Caco-2 (cell line): ENCODE measurements around the gene GFPT2. TPM values are rescaled to one million over a fixed set of nuclear protein-coding genes. Genes with fewer than 3 reads are reported as not detected.

Experiments used
- BruUV-seq: library from RNA; stranded (reverse); fragments of 400-500 nt; replicated peaks from 2 replicates; lab custom pipeline; 2021; lab: Mats Ljungman, UMichigan
- CTCF ChIA-PET: fragments of 300-600 bp; sonication (Branson Sonifier 250); formaldehyde crosslinking; loops from one replicate; lab custom pipeline; 2022; ENCODE audit warnings: antibody characterized with exemption; lab: Charles Lee
- POLR2A ChIA-PET: fragments of 300-600 bp; sonication (Branson Sonifier 250); formaldehyde crosslinking; loops from one replicate; lab custom pipeline; 2022; ENCODE audit warnings: antibody characterized with exemption; lab: Charles Lee
- DNase-seq, 2 experiments: peaks; one replicate each; pipeline versions ENCODE4 v3.0.0 to v3.0.0-alpha.2; 2020 to 2022
- H3K27me3 ChIP-seq: replicated peaks from 2 replicates; pipeline ENCODE4 v1.6.0; 2011; ENCODE audit warnings: low read length; ENCODE audit not compliant: control insufficient read depth, insufficient read depth
- H3K36me3 ChIP-seq: 2 replicates; pipeline ENCODE4 v1.5.1; 2011; ENCODE audit warnings: low read length; ENCODE audit not compliant: control insufficient read depth, insufficient read depth
- H3K4me1 ChIP-seq: fragments of 250-450 bp; sonication (Bioruptor Pico); 2 replicates; pipeline ENCODE4 v1.5.1; 2020; ENCODE audit warnings: mild to moderate bottlenecking
- H3K4me3 ChIP-seq: 2 replicates; pipeline ENCODE4 v1.5.1; 2011; ENCODE audit warnings: low read depth, mild to moderate bottlenecking, control low read depth, low read length
- H3K9me3 ChIP-seq: fragments of 250-450 bp; sonication (Bioruptor Pico); 2 replicates; pipeline ENCODE4 v1.5.1; 2020; ENCODE audit warnings: mild to moderate bottlenecking, moderate library complexity
- H3K27ac Mint-ChIP-seq: one replicate; pipeline ENCODE4 v1.8.0; 2022; ENCODE audit warnings: mixed read lengths; ENCODE audit not compliant: unreplicated experiment
- H3K27me3 Mint-ChIP-seq: one replicate; pipeline ENCODE4 v1.8.0; 2022; ENCODE audit warnings: mixed read lengths; ENCODE audit not compliant: insufficient read depth, unreplicated experiment
- H3K36me3 Mint-ChIP-seq: one replicate; pipeline ENCODE4 v1.8.0; 2022; ENCODE audit warnings: mild to moderate bottlenecking, mixed read lengths; ENCODE audit not compliant: insufficient read depth, unreplicated experiment
- H3K4me1 Mint-ChIP-seq: one replicate; pipeline ENCODE4 v1.8.0; 2022; ENCODE audit warnings: low read depth, mixed read lengths; ENCODE audit not compliant: unreplicated experiment
- H3K4me3 Mint-ChIP-seq: one replicate; pipeline ENCODE4 v1.8.0; 2022; ENCODE audit warnings: mild to moderate bottlenecking, moderate library complexity, mixed read lengths; ENCODE audit not compliant: unreplicated experiment
- H3K9me3 Mint-ChIP-seq: one replicate; pipeline ENCODE4 v1.8.0; 2022; ENCODE audit warnings: mixed read lengths; ENCODE audit not compliant: unreplicated experiment
- intact Hi-C: fragments of 100-400 bp; cut with micrococcal nuclease; formaldehyde crosslinking; loops from one replicate; pipeline ENCODE4 v1.10.0; 2022; ENCODE audit not compliant: unreplicated experiment
- total RNA-seq: library from RNA; stranded (reverse); gene quantifications from 2 replicates; pipeline ENCODE4 v1.2.3, GENCODE V29; 2022
- TF ChIP-seq, protein P1 (sequence below), 2 experiments: fragments of 200-600 bp in 1 of 2; IDR thresholded peaks; 1 replicate in 1 of 2; 2 replicates in 1 of 2; pipeline versions ENCODE4 v1.5.1 to v1.8.0; 2011 to 2022; ENCODE audit warnings: antibody characterized with exemption in 1 of 2, control low read depth in 1 of 2, inconsistent platforms in 1 of 2, low read depth in 1 of 2, low read length in 1 of 2, mild to moderate bottlenecking in 1 of 2, moderate library complexity in 1 of 2; ENCODE audit not compliant: insufficient read depth in 1 of 2, severe bottlenecking in 1 of 2, unreplicated experiment in 1 of 2

GFPT2 gene
- total RNA-seq, 1 experiment from 2014 or later: 1.6 TPM

DNA sequence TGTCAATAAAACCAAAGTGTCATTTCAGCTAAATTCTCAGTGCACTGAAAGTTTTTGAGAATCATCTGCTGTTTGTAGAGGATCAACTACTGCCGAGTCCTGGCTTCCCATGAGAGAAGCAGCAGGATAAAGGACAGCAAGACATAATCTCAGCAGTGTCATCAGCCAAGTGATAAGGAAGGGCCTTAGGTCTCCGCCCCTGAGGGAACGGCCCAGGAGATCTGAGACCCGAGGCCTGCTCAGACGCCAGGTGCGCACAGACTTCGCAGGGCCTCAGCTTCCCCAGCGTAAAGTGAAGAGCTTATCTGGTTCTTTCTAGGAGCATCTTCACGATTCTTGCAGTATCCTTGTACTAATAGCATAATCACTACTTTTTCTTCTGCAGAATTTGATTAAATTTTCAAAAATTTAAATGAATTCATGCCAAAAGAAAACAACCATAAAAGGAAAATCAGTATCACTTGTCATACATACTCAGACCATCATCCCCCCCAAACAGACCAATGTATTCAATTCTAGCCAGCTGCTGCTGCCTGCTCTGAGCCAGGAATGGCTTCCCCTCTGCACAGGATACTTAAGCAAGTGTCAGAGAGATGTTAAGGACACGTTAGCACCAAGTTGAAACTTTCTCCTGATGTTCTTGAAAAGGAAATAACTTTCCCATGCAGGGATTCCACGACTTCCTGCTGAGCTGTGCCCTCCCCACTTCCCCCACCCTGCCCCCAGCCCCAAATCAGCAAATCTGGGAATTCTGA, 2.2 kb downstream of the GFPT2 start:
- Histone ChIP-seq H3K4me3 (no peak overlapping the region), H3K27me3 (peaks cover 5% of the 10 kb centered on the region), H3K9me3 (no peaks in the 10 kb centered on the region), H3K4me1 (peaks cover 19% of the 10 kb centered on the region), H3K36me3 (no peaks in the 10 kb centered on the region)
- DNase-seq: peak in 1 of 2 experiments; percentile 34
- intact Hi-C loops: loop anchor here (10.0 kb wide), 1 partner anchor 124 kb away; no protein-coding TSS in a partner anchor
- Mint-ChIP-seq H3K27me3 (peaks cover 17% of the 10 kb centered on the region), H3K36me3 (no peaks in the 10 kb centered on the region), H3K27ac (no peak overlapping the region), H3K4me3 (no peak overlapping the region), H3K4me1 (no peaks in the 10 kb centered on the region), H3K9me3 (no peaks in the 10 kb centered on the region)
- ChIA-PET POLR2A (no interaction called here), CTCF (interaction anchor here (0.6 kb wide), 1 partner anchor 37 kb away, joined by 6 read pairs; no protein-coding TSS in a partner anchor)
- TF ChIP-seq, protein P1, sequence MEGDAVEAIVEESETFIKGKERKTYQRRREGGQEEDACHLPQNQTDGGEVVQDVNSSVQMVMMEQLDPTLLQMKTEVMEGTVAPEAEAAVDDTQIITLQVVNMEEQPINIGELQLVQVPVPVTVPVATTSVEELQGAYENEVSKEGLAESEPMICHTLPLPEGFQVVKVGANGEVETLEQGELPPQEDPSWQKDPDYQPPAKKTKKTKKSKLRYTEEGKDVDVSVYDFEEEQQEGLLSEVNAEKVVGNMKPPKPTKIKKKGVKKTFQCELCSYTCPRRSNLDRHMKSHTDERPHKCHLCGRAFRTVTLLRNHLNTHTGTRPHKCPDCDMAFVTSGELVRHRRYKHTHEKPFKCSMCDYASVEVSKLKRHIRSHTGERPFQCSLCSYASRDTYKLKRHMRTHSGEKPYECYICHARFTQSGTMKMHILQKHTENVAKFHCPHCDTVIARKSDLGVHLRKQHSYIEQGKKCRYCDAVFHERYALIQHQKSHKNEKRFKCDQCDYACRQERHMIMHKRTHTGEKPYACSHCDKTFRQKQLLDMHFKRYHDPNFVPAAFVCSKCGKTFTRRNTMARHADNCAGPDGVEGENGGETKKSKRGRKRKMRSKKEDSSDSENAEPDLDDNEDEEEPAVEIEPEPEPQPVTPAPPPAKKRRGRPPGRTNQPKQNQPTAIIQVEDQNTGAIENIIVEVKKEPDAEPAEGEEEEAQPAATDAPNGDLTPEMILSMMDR (IDR thresholded peaks at IDR 0.05; ENCODE audit: insufficient read depth in 1 of 2, low read depth in 1 of 2, low read length in 1 of 2, severe bottlenecking in 1 of 2, unreplicated experiment in 1 of 2): no peak
- BruUV-seq: no TSS peak

DNA sequence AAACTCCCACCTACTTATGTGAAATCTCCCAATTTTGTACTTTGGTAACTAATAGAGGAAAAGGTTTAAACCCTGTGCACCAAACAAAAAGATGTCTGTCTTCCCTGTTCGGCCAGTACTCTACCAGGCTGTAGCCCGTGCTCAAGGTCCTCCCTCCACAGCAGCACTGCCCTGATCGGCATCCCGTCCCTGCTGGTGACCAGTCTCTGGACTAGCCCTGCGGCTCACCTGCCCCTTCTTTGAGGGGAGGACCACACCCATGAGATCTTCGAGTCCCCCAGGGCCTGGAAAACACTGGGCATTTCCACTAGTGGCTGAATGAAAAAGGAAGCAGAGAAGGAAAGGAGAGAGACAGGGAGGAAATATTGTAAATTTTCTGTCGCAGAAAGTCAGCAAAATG, 2.8 kb downstream of the GFPT2 start:
- H3K27me3 ChIP-seq: peaks cover 5% of the 10 kb centered on the region
- POLR2A ChIA-PET: no interaction called here
- H3K4me1 ChIP-seq: peaks cover 19% of the 10 kb centered on the region
- peaks cover 14% of the 10 kb centered on the region for H3K27me3 Mint-ChIP-seq
- no peaks in the 10 kb centered on the region for H3K9me3 ChIP-seq
- no peak overlapping the region for H3K27ac Mint-ChIP-seq
- no peak overlapping the region for H3K4me3 ChIP-seq
- H3K4me3 Mint-ChIP-seq: no peak overlapping the region
- H3K9me3 Mint-ChIP-seq: no peaks in the 10 kb centered on the region
- CTCF ChIA-PET: no interaction called here
- no peaks in the 10 kb centered on the region for H3K36me3 Mint-ChIP-seq
- no peaks in the 10 kb centered on the region for H3K4me1 Mint-ChIP-seq
- no peak for DNase-seq
- intact Hi-C loops: loop anchor here (10.0 kb wide), 1 partner anchor 125 kb away; no protein-coding TSS in a partner anchor
- TF ChIP-seq, protein P1 (IDR thresholded peaks at IDR 0.05; ENCODE audit: insufficient read depth in 1 of 2, low read depth in 1 of 2, low read length in 1 of 2, severe bottlenecking in 1 of 2, unreplicated experiment in 1 of 2): no peak
- no peaks in the 10 kb centered on the region for H3K36me3 ChIP-seq
- BruUV-seq: no TSS peak

DNA sequence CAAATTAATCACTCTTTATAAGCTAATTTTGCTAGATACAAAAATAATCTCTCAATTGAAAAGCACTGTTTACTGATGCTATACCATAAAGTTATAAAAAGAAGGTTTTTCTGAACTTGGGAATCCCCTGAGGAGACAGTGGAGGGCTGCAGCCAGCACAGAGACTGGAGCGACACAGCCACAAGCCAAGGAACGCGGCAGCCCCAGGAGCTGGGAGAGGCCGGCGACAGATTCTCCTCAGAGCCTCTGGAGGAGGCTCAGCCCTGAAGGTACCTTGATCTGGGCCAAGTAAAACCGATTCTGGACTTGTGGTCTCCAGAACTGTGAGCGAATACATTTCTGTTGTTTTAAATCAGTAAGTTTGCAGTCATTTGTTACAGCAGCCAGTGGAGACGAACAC, 3.7 kb downstream of the GFPT2 start:
- no peaks in the 10 kb centered on the region for H3K4me1 Mint-ChIP-seq
- no peaks in the 10 kb centered on the region for H3K36me3 Mint-ChIP-seq
- H3K9me3 ChIP-seq: no peaks in the 10 kb centered on the region
- no peaks in the 10 kb centered on the region for H3K9me3 Mint-ChIP-seq
- ChIA-PET CTCF (no interaction called here), POLR2A (no interaction called here)
- peaks cover 19% of the 10 kb centered on the region for H3K4me1 ChIP-seq
- H3K27ac Mint-ChIP-seq: no peak overlapping the region
- H3K4me3 ChIP-seq: no peak overlapping the region
- H3K36me3 ChIP-seq: no peaks in the 10 kb centered on the region
- intact Hi-C loops: no loop called here
- H3K4me3 Mint-ChIP-seq: no peak overlapping the region
- BruUV-seq: no TSS peak
- peaks cover 3% of the 10 kb centered on the region for H3K27me3 ChIP-seq
- no peak for DNase-seq
- peaks cover 7% of the 10 kb centered on the region for H3K27me3 Mint-ChIP-seq
- TF ChIP-seq, protein P1 (IDR thresholded peaks at IDR 0.05; ENCODE audit: insufficient read depth in 1 of 2, low read depth in 1 of 2, low read length in 1 of 2, severe bottlenecking in 1 of 2, unreplicated experiment in 1 of 2): no peak
